ENCODE measurements around the gene VMA21. TPM values are rescaled to one million over a fixed set of nuclear protein-coding genes. Genes with fewer than 3 reads are reported as not detected.

Gene VMA21
- total RNA-seq, 2 experiments from 2014 or later: 36.5 to 39.7 TPM

DNA sequence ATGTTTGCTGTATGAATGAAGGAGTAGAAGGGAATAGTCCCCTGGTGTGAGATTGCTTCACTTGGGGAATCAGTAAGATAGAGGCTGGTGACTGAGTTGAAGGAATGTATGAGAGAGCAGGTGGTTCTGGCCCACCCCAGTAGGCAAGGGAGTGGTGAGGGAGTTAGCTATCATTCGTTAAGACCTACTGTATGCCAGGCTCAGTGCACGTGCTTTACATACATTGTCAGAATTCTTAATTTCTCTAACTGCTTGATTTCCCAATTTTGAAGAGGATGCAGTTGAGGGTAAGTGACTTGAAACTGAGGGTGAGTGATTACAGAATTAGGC, 700 bp downstream of the VMA21 start:
- peaks cover 14% of the 10 kb centered on the region for H3K36me3 Mint-ChIP-seq (ENCODE audit: low read depth)
- intact Hi-C loops (cut with micrococcal nuclease): loop anchor here (2.0 to 10.0 kb wide), 8 partner anchors 147 to 1433 kb away; partner anchors contain the start of genes CD99L2, CETN2, MAMLD1 and NSDHL
- no peak for DNase-seq
- H3K9me3 Mint-ChIP-seq: no peaks in the 10 kb centered on the region
- no peaks in the 10 kb centered on the region for H3K27me3 Mint-ChIP-seq (ENCODE audit: low read depth)
- H3K4me1 Mint-ChIP-seq (ENCODE audit: low read depth): peaks cover 45% of the 10 kb centered on the region
- H3K27ac Mint-ChIP-seq: peak overlapping the region; percentile 81
- CTCF ChIA-PET: no interaction called here
- peak overlapping the region; percentile 87 for H3K4me3 Mint-ChIP-seq

DNA sequence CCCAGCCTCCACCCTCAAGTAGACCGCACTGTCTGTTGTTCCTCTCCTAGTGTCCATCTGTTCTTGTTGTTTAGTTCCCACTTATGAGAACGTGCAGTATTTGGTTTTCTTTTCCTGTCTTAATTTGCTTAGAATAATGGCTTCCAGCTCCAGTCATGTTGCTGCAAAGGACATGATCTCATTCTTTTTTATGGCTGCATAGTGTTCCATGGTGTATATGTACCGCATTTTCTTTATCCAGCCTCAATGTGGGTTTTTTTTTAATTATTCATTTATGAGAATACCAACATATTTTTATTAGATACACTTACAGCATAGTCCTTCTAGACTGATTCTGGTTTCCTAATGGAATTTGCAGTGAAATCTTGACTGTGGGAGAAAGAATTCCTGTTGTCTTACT, 1.3 kb downstream of the VMA21 start:
- DNase-seq: no peak
- peak overlapping the region; percentile 87 for H3K4me3 Mint-ChIP-seq
- H3K27me3 Mint-ChIP-seq (ENCODE audit: low read depth): no peaks in the 10 kb centered on the region
- peak overlapping the region; percentile 85 for H3K27ac Mint-ChIP-seq
- intact Hi-C loops (cut with micrococcal nuclease): loop anchor here (5.0 to 10.0 kb wide), 4 partner anchors 146 to 1034 kb away; partner anchors contain the start of gene MAMLD1
- peaks cover 42% of the 10 kb centered on the region for H3K4me1 Mint-ChIP-seq (ENCODE audit: low read depth)
- CTCF ChIA-PET: no interaction called here
- H3K9me3 Mint-ChIP-seq: no peaks in the 10 kb centered on the region
- peaks cover 15% of the 10 kb centered on the region for H3K36me3 Mint-ChIP-seq (ENCODE audit: low read depth)

DNA sequence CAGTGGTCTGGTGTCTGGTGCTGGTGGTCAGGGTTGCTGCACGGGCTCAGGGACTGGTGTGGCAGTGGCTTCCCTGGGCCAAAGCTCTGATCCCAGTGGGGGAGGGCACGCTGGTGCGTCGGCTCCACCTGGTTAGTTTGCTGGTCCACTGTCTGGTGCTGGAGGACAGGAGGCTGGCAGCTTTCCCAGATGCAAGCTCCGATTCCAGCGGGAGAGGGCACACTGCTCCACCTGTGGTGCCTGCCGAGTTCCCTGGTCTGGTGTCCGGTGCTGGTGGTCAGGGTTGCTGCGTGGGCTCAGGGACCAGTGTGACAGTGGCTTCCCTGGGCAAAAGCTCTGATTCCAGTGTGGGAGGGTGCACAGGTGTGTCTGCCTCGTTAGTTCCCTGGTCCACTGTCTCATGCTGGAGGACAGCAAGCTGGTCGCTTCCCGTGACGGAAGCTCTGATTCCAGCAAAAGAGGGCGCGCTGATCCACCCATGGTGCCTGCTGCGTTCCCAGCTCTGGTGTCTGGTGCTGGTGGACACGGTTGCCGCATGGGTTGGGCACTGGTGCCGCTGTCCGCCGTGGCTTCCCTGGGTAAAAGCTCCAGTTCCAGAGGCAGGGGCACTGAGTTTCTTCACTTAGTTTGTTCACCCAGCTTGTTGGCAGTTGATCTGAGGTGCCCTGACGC, 5.8 kb downstream of the VMA21 start:
- H3K4me3 Mint-ChIP-seq: no peak overlapping the region
- no peak overlapping the region for H3K27ac Mint-ChIP-seq
- CTCF ChIA-PET: interaction anchor here (1.6 kb wide), 1 partner anchor 17 kb away, joined by 3 read pairs; no protein-coding TSS in a partner anchor
- intact Hi-C loops (cut with micrococcal nuclease): no loop called here
- peaks cover 18% of the 10 kb centered on the region for H3K36me3 Mint-ChIP-seq (ENCODE audit: low read depth)
- peaks cover 29% of the 10 kb centered on the region for H3K4me1 Mint-ChIP-seq (ENCODE audit: low read depth)
- DNase-seq: no peak
- no peaks in the 10 kb centered on the region for H3K27me3 Mint-ChIP-seq (ENCODE audit: low read depth)
- H3K9me3 Mint-ChIP-seq: no peaks in the 10 kb centered on the region

DNA sequence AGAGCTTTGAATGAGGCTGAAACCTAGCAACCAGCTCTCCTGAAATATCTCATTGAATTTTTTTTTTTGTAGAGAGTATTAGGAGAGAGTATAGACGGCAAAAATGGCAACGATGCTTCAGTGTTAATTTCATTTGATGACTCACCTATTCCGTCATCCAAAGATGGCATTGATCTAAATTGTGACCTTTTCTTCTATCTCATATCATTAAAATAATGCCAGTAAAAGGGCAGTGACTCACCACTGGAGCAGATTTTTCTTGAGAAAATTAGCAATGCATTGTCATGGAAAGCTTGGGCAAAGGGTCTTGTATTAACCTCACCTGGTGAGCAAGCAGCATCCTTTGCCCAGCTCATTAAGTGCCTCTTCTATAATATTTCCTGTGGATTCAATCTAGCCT, 19.6 kb downstream of the VMA21 start:
- DNase-seq: no peak
- CTCF ChIA-PET: no interaction called here
- intact Hi-C loops (cut with micrococcal nuclease): no loop called here
- Mint-ChIP-seq H3K27me3 (ENCODE audit: low read depth) (no peaks in the 10 kb centered on the region), H3K27ac (no peak overlapping the region), H3K4me1 (ENCODE audit: low read depth) (peaks cover 17% of the 10 kb centered on the region), H3K36me3 (ENCODE audit: low read depth) (peaks cover 3% of the 10 kb centered on the region), H3K9me3 (no peaks in the 10 kb centered on the region), H3K4me3 (no peak overlapping the region)

DNA sequence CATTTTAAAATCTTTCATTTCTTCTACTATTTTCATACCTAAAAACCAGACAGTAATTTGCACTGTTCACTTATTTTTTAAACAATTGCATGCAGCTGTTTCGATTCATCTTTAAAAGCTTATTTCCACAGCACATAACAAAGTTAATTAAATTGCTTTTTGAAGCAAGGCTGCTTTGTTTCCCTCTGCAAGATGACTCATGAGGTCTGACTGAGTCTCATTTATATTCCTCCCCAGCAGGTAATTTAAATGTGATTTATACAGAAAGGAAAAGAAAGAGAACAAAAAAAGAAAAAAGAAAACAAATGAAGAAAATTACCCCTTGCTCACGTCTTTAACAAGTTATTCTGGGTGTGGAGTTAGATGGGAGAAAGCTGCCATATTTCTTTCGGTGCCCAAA, 22.8 kb downstream of the VMA21 start:
- Mint-ChIP-seq H3K4me1 (ENCODE audit: low read depth) (peaks cover 17% of the 10 kb centered on the region), H3K27me3 (ENCODE audit: low read depth) (no peaks in the 10 kb centered on the region), H3K4me3 (no peak overlapping the region), H3K27ac (no peak overlapping the region), H3K9me3 (no peaks in the 10 kb centered on the region), H3K36me3 (ENCODE audit: low read depth) (peaks cover 3% of the 10 kb centered on the region)
- no peak for DNase-seq
- intact Hi-C loops (cut with micrococcal nuclease): no loop called here
- CTCF ChIA-PET: interaction anchor here (1.1 kb wide), 1 partner anchor 17 kb away, joined by 3 read pairs; no protein-coding TSS in a partner anchor

DNA sequence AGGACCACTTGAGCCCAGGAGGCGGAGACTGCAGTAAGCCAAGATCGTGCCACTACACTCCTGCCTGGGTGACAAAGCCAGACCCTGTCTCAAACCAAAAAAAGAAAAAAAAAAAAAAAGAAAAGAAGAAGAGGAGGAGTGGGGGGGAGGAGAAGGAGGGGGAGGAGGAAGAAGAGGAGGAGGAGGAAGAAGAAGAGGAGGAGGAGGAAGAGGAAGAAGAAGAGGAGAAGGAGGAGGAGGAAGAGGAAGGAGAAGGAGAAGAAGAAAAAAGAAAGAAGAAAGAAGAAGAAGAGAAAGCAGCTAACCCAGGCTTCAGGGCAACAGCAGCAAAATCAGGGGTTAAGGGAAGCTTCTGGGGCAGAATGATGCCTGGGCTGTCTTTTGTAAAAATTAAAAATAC, 27.5 kb downstream of the VMA21 start:
- no peak for DNase-seq

DNA sequence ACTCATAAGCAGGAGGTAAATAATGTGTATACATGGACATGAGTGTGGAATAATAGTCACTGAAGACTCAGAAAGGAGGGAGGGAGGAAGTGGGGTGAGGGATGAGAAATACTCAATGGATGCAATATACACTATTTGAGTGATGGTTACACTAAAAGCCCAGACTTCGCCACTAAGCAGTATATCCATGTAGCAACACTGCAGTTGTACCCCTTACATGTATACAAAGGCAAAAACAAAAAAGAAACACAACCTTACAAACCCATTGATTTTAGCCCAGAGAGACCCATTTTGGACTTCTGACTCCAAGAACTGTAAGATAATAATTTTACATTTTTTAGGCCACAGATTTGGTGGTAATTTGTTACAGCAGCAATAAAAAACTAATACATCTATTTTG, 51.5 kb downstream of the VMA21 start:
- Mint-ChIP-seq H3K27me3 (ENCODE audit: low read depth) (peaks cover 4% of the 10 kb centered on the region), H3K4me3 (no peak overlapping the region), H3K36me3 (ENCODE audit: low read depth) (no peaks in the 10 kb centered on the region), H3K4me1 (ENCODE audit: low read depth) (no peaks in the 10 kb centered on the region), H3K9me3 (no peaks in the 10 kb centered on the region), H3K27ac (no peak overlapping the region)
- intact Hi-C loops (cut with micrococcal nuclease): no loop called here
- CTCF ChIA-PET: no interaction called here
- DNase-seq: no peak

More for the DNA sequence above, 27.5 kb downstream of the VMA21 start:
- no peak overlapping the region for H3K27ac Mint-ChIP-seq
- intact Hi-C loops (cut with micrococcal nuclease): no loop called here
- CTCF ChIA-PET: no interaction called here
- H3K36me3 Mint-ChIP-seq (ENCODE audit: low read depth): no peaks in the 10 kb centered on the region
- H3K4me1 Mint-ChIP-seq (ENCODE audit: low read depth): peaks cover 4% of the 10 kb centered on the region
- H3K9me3 Mint-ChIP-seq: no peaks in the 10 kb centered on the region
- no peaks in the 10 kb centered on the region for H3K27me3 Mint-ChIP-seq (ENCODE audit: low read depth)
- H3K4me3 Mint-ChIP-seq: no peak overlapping the region

DNA sequence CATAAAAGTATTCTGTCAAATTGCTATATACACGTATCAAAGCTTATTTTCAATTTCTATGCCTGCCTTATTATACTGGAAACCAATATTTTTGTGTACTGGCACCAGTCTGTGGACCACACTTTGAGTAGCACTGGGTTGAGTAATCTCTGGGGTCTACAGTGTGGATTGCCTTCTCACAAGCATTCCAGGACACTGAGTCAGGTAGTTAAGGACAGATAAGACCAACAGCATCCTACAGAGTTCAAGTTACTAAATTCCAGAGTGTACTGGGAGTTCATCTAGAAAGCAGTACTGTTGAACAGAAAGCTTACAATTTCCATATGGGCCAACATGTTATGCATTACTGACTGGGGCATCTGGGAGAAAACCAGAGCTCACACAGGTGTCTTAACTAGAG, 61.8 kb downstream of the VMA21 start:
- no peak for DNase-seq
- no peaks in the 10 kb centered on the region for H3K4me1 Mint-ChIP-seq (ENCODE audit: low read depth)
- H3K9me3 Mint-ChIP-seq: no peaks in the 10 kb centered on the region
- no peak overlapping the region for H3K27ac Mint-ChIP-seq
- intact Hi-C loops (cut with micrococcal nuclease): no loop called here
- CTCF ChIA-PET: no interaction called here
- H3K36me3 Mint-ChIP-seq (ENCODE audit: low read depth): no peaks in the 10 kb centered on the region
- no peaks in the 10 kb centered on the region for H3K27me3 Mint-ChIP-seq (ENCODE audit: low read depth)
- no peak overlapping the region for H3K4me3 Mint-ChIP-seq

Other genes starting within 250 kb of the VMA21 start
- gene GPR50, start 220.6 kb upstream of the VMA21 start, total RNA-seq: not detected
- not detected for gene PASD1, start 166.5 kb downstream of the VMA21 start, total RNA-seq